H9 (cell line): ENCODE measurements around the gene CENPP. TPM values are rescaled to one million over a fixed set of nuclear protein-coding genes. Genes with fewer than 3 reads are reported as not detected.

ENCODE experiments used
- DNase-seq: peaks from one replicate; pipeline ENCODE4 v3.0.0-alpha.2; 2017
- H2AFZ ChIP-seq: one replicate; pipeline ENCODE4 v1.6.1; 2013; ENCODE audit warnings: mild to moderate bottlenecking, low read length, control low read depth, moderate library complexity
- H2AK5ac ChIP-seq: 2 replicates; pipeline ENCODE4 v1.6.1; 2013; ENCODE audit warnings: low read length, control low read depth, mixed read lengths; ENCODE audit not compliant: insufficient read length
- H2BK120ac ChIP-seq: one replicate; pipeline ENCODE4 v1.6.1; 2013; ENCODE audit warnings: low read depth, mild to moderate bottlenecking, low read length, control low read depth, inconsistent platforms; ENCODE audit not compliant: poor library complexity, severe bottlenecking
- H2BK12ac ChIP-seq: 2 replicates; pipeline ENCODE4 v1.6.1; 2013; ENCODE audit warnings: low read length, control low read depth, mixed read lengths, low read depth; ENCODE audit not compliant: insufficient read length
- H2BK15ac ChIP-seq: 2 replicates; pipeline ENCODE4 v1.6.1; 2013; ENCODE audit warnings: low read depth, low read length, control low read depth
- H2BK20ac ChIP-seq: one replicate; pipeline ENCODE4 v1.6.1; 2013; ENCODE audit warnings: low read depth, mild to moderate bottlenecking, low read length, control low read depth, inconsistent platforms; ENCODE audit not compliant: poor library complexity, severe bottlenecking
- H2BK5ac ChIP-seq: 2 replicates; pipeline ENCODE4 v1.6.1; 2013; ENCODE audit warnings: low read length, control low read depth, mixed read lengths; ENCODE audit not compliant: insufficient read length
- H3K14ac ChIP-seq: 2 replicates; pipeline ENCODE4 v1.6.1; 2013; ENCODE audit warnings: low read length, control low read depth; ENCODE audit not compliant: insufficient read depth
- H3K18ac ChIP-seq: 2 replicates; pipeline ENCODE4 v1.6.1; 2013; ENCODE audit warnings: low read depth, mild to moderate bottlenecking, mixed read lengths, low read length, control low read depth; ENCODE audit not compliant: insufficient read length
- H3K23ac ChIP-seq: 2 replicates; pipeline ENCODE4 v1.6.1; 2013; ENCODE audit warnings: low read length, control low read depth, mixed read lengths, low read depth; ENCODE audit not compliant: insufficient read length
- H3K23me2 ChIP-seq: 2 replicates; pipeline ENCODE4 v1.6.1; 2013; ENCODE audit warnings: low read depth, mild to moderate bottlenecking, mixed read lengths, low read length, control low read depth; ENCODE audit not compliant: insufficient read length, poor library complexity, severe bottlenecking
- H3K27ac ChIP-seq: 2 replicates; pipeline ENCODE4 v1.5.1; 2013; ENCODE audit warnings: low read length, control low read depth, mixed read lengths, low read depth; ENCODE audit not compliant: insufficient read length
- H3K27me3 ChIP-seq: 2 replicates; pipeline ENCODE4 v1.6.1; 2013; ENCODE audit warnings: low read length, control low read depth, inconsistent platforms; ENCODE audit not compliant: insufficient read depth
- H3K4ac ChIP-seq: 2 replicates; pipeline ENCODE4 v1.6.1; 2013; ENCODE audit warnings: low read depth, mild to moderate bottlenecking, control low read depth, inconsistent platforms, low read length, moderate library complexity
- H3K4me1 ChIP-seq: 2 replicates; pipeline ENCODE4 v1.6.1; 2013; ENCODE audit warnings: low read length, control low read depth, inconsistent platforms; ENCODE audit not compliant: insufficient read depth
- H3K4me2 ChIP-seq: 2 replicates; pipeline ENCODE4 v1.6.1; 2013; ENCODE audit warnings: low read length, control low read depth, mixed read lengths; ENCODE audit not compliant: insufficient read length, insufficient read depth
- H3K56ac ChIP-seq: 2 replicates; pipeline ENCODE4 v1.6.1; 2013; ENCODE audit warnings: low read depth, mild to moderate bottlenecking, mixed read lengths, low read length, control low read depth; ENCODE audit not compliant: insufficient read length
- H3K79me1 ChIP-seq: 2 replicates; pipeline ENCODE4 v1.6.1; 2013; ENCODE audit warnings: low read depth, mild to moderate bottlenecking, moderate library complexity, low read length, control low read depth, inconsistent platforms; ENCODE audit not compliant: insufficient read depth, poor library complexity, severe bottlenecking
- H3K79me2 ChIP-seq: 2 replicates; pipeline ENCODE4 v1.6.1; 2013; ENCODE audit warnings: low read length, control low read depth, inconsistent platforms; ENCODE audit not compliant: insufficient read depth
- H3K9ac ChIP-seq: 2 replicates; pipeline ENCODE4 v1.6.1; 2013; ENCODE audit warnings: low read length, control low read depth, mixed read lengths; ENCODE audit not compliant: insufficient read length; ENCODE audit errors: extremely low read depth
- H3K9me3 ChIP-seq: one replicate; pipeline ENCODE4 v1.6.1; 2013; ENCODE audit warnings: low read depth, low read length, inconsistent platforms; ENCODE audit not compliant: control insufficient read depth
- H3T11ph ChIP-seq: one replicate; pipeline ENCODE4 v1.6.1; 2013; ENCODE audit warnings: mild to moderate bottlenecking, low read length, control low read depth, inconsistent platforms
- H4K20me1 ChIP-seq: one replicate; pipeline ENCODE4 v1.6.1; 2013; ENCODE audit not compliant: control insufficient read depth, insufficient read length, insufficient read depth
- H4K5ac ChIP-seq: 2 replicates; pipeline ENCODE4 v1.6.1; 2013; ENCODE audit warnings: low read depth, mild to moderate bottlenecking, mixed read lengths, low read length, control low read depth; ENCODE audit not compliant: insufficient read length
- H4K8ac ChIP-seq: replicated peaks from 2 replicates; pipeline ENCODE4 v1.6.1; 2013; ENCODE audit warnings: low read length, control low read depth, mixed read lengths, low read depth; ENCODE audit not compliant: insufficient read length
- H4K91ac ChIP-seq: 2 replicates; pipeline ENCODE4 v1.6.1; 2013; ENCODE audit warnings: low read depth, mild to moderate bottlenecking, moderate library complexity, mixed read lengths, low read length, control low read depth; ENCODE audit not compliant: insufficient read length
- H3K27ac Mint-ChIP-seq, 3 experiments: 2 replicates in 2 of 3; 3 replicates in 1 of 3; pipeline ENCODE4 v1.8.0; 2020 to 2021; ENCODE audit warnings: mixed read lengths in 3 of 3, mild to moderate bottlenecking in 1 of 3, moderate library complexity in 1 of 3
- H3K27me3 Mint-ChIP-seq: 2 replicates; pipeline ENCODE4 v1.8.0; 2021; ENCODE audit warnings: low read depth, mild to moderate bottlenecking, moderate library complexity, mixed read lengths
- H3K36me3 Mint-ChIP-seq, 3 experiments: 2 replicates in 2 of 3; 3 replicates in 1 of 3; pipeline ENCODE4 v1.8.0; 2020 to 2021; ENCODE audit warnings: low read depth in 3 of 3, mixed read lengths in 3 of 3; ENCODE audit not compliant: insufficient read depth in 1 of 3
- H3K4me1 Mint-ChIP-seq, 2 experiments: 2 replicates each; pipeline ENCODE4 v1.8.0; 2020; ENCODE audit warnings: mixed read lengths in 2 of 2
- H3K4me3 Mint-ChIP-seq, 2 experiments: 2 replicates in 1 of 2; 3 replicates in 1 of 2; pipeline ENCODE4 v1.8.0; 2020 to 2021; ENCODE audit warnings: mild to moderate bottlenecking in 2 of 2, mixed read lengths in 2 of 2, moderate library complexity in 1 of 2
- H3K9me3 Mint-ChIP-seq, 2 experiments: 2 replicates in 1 of 2; 3 replicates in 1 of 2; pipeline ENCODE4 v1.8.0; 2020; ENCODE audit warnings: mild to moderate bottlenecking in 2 of 2, mixed read lengths in 2 of 2, moderate library complexity in 1 of 2
- CTCF ChIP-seq: fragments of 200-600 bp; sonication (generic); conservative IDR thresholded peaks from 3 replicates; pipeline ENCODE4 v1.8.0; 2021; ENCODE audit warnings: antibody characterized with exemption, mild to moderate bottlenecking
- WGBS: extraction: QIAGEN DNeasy Blood & Tissue Kit; methylation state at CpG from one replicate; pipeline ENCODE4 v1.1.7; 2013; ENCODE audit warnings: missing lambda C conversion rate, low lambda C conversion rate, mixed read lengths; ENCODE audit not compliant: insufficient read length; ENCODE audit errors: extremely low coverage; 5-methylcytosine and 5-hydroxymethylcytosine counted together
- total RNA-seq: library from RNA; stranded (reverse); gene quantifications from 2 replicates; pipeline ENCODE4 v1.2.1, GENCODE V29; 2021

CENPP gene
- total RNA-seq, 1 experiment from 2014 or later = 9.1 TPM

GRCh38 chr9:92663126-92663525 lies 337.4 kb downstream of the CENPP start:
- Histone ChIP-seq H2BK20ac (no peak overlapping the region), H2AFZ (no peak overlapping the region), H2AK5ac (no peak overlapping the region), H3K27ac (no peak overlapping the region), H3K18ac (no peak overlapping the region), H3K14ac (no peak overlapping the region), H3K23me2 (no peaks in the 10 kb centered on the region), H3K79me1 (peaks cover 14% of the 10 kb centered on the region), H3K79me2 (peaks cover 8% of the 10 kb centered on the region; the same call in 1 of the 2 replicates), H4K8ac (no peak overlapping the region), H3K56ac (no peak overlapping the region), H4K91ac (no peak overlapping the region), H3K27me3 (no peaks in the 10 kb centered on the region), H3K9ac (no peak overlapping the region), H3K4me1 (peaks cover 7% of the 10 kb centered on the region; the same call in 1 of the 2 replicates), H4K5ac (no peak overlapping the region), H3K9me3 (no peaks in the 10 kb centered on the region), H2BK5ac (no peak overlapping the region), H4K20me1 (no peaks in the 10 kb centered on the region), H2BK12ac (no peak overlapping the region), H3K4me2 (no peak overlapping the region), H2BK120ac (no peak overlapping the region), H3K4ac (no peak overlapping the region), H3T11ph (no peak overlapping the region), H2BK15ac (no peak overlapping the region), H3K23ac (no peak overlapping the region)
- H3K27me3 Mint-ChIP-seq = no peaks in the 10 kb centered on the region
- DNase-seq = no peak
- peaks cover 21 to 26% of the 10 kb centered on the region in 2 experiments for H3K4me1 Mint-ChIP-seq
- peaks cover 0 to 10% (median 0%) of the 10 kb centered on the region in 3 experiments; a peak in 6 of 7 replicates for H3K36me3 Mint-ChIP-seq
- no peak overlapping the region for H3K27ac Mint-ChIP-seq
- no peak for TF ChIP-seq CTCF
- H3K9me3 Mint-ChIP-seq = no peaks in the 10 kb centered on the region
- H3K4me3 Mint-ChIP-seq = no peak overlapping the region
- no CpG with 5 or more reads among the region's 3 CpGs for WGBS
